HG03521 (cell line): ENCODE data around the gene CMTR1.

ENCODE experiments used
- ATAC-seq: cut with Tn5 transposase; IDR thresholded peaks from one replicate; pipeline ENCODE4 v1.9.1; 2021; ENCODE audit warnings: mild to moderate bottlenecking, moderate library complexity; ENCODE audit not compliant: unreplicated experiment

Gene CMTR1

DNA sequence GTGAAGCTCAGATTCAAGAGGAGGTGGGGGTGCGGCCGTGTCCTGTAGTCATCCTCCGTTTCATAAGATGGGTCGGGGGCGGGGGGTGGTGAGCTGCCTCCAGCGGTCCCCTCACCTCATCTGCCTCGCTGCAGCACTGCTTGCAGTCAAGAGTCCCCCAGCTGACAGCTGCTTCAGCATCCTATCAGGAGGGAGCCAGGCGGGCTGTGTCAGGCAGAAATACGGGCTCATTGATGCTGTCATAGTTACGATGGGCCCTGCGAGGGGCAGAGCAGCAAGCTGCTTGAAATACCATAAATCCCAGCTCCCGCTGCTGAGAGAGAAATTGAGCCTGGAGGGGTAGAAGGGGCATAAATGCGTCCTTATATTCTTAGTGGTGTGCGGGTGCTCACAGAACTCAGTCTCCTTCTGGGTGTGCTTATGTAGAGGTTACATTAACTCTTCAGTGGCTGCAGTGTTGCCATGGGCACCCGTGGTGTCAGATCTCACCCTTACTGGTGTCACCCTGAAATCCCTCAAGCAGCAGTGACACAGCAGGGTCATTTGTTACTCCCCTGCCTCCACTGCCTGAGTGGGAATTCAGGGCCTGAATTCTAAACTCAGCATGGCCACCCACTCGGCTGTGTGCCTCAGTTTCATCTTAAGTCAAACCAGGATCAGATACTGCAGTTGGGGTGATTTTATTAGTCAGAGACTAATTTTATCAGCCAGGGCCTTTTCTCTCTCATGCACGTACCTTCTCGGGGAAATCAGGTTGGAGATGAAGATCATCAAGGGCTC lies 44.8 kb downstream of the CMTR1 start:
- ATAC-seq: no peak

DNA sequence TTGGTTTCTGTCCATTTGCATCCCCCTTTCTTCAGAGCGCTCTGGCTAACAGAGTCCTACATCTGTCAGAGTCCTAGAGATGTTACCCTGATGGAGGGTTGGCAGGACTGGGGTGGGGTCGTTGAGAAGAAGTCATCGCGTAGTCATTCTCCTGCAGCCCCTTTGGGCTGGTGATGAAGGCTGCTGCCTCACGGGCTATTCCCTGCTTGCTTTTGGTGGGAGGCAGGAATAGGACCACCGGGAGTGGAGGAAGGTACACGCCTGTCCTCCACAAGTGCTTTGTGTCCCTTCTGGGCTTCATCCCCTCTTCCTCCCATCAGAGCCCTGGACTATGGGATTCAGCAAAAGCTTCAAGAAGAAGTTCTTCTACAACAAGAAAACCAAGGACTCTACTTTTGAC lies 45.8 kb downstream of the CMTR1 start:
- no peak for ATAC-seq

DNA sequence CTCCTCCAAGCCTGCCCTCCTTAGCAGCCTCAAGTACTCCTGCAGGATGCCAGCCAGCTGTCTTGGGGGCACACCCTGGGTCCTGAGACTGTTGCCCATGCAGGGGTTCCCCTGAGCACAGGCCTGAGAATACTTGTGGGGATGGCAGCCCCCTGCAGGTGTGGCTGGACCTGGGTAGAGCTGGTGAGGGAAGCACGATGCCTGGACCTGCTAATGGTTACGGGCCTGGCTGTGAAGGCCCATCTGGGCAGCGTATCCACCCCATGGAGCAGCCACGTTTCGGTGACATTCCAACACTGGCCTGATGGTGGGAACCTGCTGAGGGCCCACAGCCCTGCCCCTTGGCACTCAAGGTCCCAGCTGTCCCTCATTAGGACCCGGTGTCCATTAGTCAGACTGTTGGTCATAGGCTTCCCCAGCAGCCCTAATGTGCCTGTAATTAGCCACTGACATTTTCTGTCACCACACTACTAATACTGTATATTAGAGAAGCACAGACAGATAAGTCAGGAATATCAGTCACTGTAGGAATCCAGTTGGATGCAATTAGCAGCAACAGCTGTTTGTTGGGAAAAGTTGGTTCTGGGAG lies 46.3 kb downstream of the CMTR1 start:
- no peak for ATAC-seq

DNA sequence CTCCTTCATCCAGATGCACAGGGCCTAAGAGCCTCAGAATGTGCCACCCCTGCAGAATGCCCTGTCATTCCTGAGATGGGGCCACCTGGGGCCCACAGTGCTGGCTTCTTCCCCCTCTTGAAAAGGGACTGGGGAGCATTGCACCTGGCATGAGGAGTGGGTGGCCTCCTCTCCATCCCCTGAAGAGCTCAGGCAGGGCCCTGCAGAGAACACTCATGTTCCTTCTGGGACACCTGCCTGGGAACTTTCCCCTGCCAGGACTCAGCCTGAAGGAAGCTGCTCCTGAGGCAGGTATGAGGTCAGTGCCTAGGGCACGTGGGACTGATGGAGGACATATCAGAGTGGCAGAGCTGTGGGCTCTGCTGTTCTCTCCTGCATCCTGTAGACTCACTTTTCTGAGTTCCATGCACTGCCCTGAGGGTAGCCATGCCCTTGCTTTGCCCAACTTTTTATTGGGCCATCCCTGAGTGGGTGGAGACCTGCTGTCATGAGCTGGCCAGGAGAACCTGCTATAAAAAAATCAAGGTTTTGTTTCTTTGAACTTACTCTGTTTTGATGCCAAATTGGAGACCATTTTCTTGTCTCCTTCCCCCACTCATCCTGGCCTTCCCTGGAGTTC lies 47.2 kb downstream of the CMTR1 start:
- no peak for ATAC-seq

DNA sequence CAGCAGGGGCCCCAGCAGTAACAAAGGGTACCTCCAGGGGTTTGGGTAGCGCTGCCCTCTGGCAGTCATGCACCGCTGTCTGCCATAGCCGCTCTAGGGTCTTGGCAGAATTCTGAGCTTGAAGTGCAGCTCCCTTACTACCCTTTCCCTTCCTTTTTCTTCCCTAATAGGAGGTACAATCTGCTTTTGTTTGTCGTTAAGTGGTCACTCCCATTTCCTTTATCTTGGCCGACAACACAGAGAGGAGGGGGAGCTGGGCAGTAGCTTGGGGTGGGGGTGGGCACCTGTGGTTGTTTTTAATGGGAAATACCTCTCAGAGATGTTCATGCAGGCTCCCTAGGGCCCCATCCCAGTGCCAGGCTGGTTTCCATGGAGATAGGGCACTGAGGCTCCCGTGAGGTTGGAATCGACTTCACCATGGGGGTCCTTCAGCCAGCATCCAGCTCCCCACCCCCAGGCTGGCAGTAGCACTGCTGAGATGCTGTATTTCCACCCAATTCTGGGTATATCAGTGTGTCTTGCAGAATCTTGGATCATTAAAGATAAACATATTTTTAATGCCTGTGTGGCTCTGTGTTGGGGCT lies 48.0 kb downstream of the CMTR1 start:
- no peak for ATAC-seq

DNA sequence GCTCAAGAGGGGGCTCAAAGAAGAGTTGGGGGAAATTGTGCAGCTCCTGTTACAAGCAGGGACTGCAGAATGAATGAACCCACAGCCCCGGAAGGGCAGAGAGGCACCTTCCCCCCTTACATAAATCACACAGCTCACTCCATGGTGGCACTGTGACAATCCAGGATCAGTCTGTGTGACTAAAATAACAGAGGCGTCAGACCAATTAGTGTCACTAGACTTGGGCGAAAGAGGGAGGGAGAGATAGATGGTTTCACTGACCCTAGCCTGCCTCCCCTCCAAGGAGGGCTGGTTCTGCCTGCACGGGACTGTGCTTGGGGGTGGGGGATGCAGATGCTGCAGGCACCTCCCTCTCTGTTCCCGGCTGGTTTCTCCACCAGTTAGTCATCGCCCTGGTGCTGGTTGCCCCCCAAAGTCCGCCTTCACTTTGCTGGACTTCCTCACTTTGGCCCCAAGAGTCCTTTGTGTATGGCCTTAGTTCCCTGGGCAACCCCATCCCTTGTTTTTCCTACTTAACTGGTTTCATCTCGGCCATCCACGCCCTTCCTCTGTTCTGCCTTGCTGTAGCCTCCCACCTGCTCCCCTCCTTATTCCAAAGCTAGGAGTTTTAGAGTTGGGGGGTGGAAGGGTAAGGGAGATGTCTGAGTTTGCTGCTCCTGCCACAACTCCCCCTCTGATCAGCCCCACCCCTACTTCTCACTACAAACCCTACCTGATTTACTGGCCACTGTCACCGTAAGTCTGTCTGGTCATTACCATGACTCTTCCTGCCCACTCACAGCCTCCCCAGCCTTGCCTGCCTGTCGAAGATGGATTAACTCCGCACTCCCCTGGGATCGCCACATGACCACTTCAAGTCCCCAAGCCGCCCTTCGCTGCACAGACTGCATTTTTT lies 48.9 kb downstream of the CMTR1 start:
- ATAC-seq: no peak

DNA sequence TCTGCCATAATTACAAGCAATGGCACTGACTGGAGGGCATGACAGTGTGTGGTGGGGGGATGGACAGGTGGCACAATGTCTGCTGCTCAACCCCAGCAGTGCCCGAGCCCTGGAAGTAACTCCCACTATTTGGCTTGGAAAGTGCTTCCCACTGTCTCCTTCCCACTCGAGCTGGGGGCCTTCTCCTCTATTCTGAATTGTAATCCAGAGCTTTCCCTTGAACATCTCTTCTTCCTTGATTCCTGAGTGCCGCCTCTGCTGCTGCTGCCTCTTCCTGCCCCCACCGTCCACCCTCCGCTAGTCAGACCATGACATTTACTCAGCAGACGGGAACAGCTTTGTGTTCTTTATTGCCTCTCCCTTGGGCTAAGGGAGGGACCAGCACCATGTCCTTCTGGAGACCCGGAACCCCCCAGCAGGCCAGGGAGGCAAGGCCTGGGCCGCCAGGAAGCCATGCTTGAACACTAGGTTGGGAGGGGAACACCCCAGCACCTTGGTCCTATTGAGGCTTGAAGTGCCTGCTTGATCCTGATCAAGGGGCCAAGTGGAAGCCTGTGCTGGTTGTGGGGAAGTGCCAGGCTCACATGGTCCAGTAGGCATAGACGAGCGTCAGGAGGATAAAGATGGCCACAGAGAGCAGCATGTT lies 49.7 kb downstream of the CMTR1 start:
- no peak for ATAC-seq

DNA sequence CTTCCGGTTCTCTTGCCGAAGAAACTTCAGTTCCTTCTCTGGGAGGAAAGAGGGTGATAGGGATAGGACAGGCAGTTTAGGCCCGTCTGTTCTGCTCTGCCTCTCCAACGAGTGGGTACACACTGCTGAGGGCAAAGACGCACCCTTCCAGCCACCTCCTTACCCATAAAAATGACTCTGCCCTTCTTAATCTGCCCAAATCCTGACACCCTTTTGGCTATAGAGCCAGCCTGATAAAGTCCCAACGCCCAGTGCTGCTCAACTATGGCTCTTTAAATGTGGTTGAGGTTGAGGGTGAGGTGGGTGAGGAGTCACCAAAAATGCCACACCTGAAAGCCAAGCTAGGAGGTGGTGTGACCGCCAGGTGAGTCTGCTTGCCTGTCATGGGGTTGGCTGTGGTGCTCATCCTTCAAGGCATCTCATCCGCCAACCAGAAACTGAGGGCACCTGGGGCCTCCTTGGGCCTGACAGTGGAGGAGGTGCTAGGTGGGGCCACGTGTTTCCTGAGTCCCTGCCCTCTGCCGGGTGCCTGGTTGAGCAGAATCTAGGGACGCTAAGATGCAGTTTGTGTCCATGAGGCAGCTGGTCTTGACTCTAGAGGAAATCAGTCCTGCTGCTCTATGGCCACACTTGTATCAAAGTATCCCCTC lies 50.4 kb downstream of the CMTR1 start:
- ATAC-seq: no peak

DNA sequence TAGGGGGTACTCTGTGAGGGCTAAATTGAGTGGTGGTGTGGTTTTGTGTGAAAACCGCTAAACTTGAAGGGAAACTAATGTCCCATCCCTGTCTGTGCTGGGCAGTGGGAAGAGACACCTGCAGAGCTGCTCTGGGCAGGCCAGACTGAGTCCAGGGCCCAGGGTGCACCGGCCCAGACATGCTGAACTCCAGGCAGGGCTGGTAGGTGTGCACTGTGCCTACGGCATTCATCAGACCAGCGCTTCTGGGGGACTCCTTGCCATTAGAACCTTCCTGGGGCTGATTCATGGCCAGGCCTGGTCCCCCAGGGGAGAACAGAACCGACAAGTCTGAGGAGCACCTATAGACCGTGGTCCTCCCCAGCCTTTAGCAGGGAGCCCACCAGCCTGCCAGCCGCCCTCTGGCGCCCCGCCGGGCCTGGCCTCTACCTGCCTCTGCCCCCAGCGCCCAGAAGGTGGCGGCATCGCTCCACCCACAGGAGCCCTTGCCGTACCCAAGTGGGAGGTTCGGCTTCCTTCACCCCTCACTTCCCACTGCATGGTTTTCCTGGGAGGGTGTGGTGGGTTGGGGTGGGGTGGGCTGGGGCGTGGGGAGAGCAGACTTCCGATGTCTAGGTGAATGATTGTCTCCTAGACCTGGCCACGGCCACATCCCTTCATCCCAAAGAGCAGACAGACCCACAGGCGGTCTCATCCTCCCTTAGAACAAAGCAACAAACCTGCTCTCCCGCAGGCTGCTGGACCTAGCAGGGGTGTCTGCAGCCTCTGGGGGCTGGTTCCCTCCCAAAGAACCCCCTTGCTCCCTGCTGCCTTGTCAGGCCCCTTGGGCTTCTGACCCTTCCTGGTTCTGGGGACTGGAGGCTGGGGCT lies 51.1 kb downstream of the CMTR1 start:
- ATAC-seq: no peak

DNA sequence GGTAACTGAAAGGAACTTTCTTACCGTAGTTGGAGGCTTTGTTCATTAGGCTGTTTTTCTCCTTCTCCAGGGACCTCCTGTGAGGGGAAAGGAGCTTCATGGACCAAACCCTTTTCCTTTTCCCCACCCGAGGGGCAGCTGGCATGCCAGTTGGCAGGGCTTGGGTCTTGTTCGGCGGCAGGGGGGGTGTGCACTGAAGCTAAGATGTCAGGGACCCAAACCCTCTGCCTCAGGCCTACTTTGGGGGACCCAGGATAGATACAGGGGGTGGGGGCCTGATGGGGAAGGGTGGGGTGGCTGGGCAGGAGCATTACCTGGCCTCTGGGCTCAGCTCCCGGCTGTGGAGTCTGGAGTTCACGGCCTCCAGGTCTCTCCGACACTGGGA lies 51.8 kb downstream of the CMTR1 start:
- ATAC-seq: no peak

DNA sequence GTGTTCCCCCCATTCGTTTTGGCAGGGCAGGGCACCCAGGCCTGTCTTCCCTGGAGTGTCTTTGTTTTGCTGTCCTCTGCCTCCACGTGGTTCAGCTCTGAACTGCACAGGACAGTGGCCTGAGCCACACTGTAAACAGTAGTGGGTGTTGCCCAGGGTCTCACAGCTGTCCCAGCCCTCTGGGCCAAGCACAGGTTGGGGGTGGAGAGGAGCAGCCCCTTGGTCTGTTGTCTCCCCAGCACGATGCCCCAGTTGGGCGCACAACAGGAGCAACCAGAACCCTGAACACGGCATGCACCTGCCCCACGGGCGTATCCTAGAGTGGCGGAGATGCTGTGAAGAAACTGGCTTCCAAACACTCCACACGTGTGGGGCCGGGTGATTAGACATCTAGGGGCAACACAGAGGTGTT lies 52.3 kb downstream of the CMTR1 start:
- no peak for ATAC-seq

DNA sequence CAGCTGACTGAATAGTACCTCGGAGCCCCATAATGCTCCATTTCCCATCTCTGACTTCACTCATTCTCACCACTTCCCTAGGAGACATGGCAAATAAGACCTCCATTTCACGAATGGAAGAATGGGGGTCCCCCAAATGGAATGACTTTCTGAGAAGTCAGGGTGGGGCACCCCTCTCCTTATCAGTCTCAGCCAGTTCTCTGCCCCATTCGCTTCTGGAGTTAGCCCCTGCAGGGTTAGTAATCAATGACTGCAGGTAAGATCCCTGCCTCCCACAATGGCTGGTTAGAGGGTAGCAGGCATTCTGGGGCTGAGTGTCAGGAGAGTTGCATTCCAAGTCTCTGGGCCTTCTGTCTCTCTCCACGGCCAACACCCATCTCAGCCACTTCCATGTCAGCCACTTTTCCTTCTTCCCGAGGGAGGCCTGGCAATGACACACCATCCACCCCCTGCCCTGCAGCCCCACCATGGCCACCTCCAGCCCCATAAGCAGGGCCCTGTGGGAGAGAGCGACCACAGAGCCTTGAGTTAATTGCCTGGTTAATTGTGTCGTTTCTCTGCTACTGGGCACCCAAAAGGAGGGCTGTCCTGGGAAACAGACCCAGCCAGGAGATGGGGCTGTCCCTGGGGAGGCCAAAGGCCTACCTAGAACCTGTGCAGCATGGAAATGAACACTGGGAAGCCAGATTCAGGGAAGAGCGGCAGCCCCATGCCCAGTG lies 53.3 kb downstream of the CMTR1 start:
- ATAC-seq: no peak

DNA sequence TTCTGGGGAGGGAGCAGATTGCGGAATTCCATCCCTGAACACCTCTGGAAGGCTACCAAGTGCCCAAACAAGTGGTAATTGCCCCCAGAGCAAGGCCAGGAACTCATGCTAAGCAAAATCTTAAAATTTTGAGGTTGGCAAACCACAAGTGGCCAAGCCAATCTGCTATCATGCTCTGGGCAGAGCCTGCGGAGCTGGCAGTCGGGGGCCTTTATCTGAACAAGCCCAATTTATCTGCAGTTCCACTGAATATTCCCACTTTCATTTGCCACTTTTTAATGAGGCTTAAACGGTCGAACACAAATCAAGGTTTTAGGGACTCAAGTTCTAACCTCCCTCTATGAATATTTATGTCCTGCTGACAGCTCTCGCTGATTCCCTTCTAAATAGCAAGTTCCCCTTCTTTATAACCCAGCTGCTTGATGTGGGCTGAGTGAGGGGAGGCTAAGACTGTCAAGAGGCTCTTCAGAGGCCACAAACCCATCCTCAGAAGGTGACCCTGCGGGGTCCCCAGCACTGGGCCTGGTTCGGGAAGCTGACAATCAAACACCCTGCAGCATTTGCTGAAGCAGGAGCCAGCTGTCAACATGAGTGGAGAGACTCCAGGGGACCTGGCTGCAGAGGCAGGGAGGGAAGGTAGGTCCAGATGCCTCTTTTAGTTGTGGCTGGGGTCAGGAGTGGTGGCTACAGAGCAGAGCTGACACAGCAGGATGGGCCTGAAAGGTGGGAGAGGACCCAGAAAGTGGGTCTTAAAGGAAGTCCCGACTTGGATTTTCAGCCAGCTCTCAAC lies 54.8 kb downstream of the CMTR1 start:
- no peak for ATAC-seq

DNA sequence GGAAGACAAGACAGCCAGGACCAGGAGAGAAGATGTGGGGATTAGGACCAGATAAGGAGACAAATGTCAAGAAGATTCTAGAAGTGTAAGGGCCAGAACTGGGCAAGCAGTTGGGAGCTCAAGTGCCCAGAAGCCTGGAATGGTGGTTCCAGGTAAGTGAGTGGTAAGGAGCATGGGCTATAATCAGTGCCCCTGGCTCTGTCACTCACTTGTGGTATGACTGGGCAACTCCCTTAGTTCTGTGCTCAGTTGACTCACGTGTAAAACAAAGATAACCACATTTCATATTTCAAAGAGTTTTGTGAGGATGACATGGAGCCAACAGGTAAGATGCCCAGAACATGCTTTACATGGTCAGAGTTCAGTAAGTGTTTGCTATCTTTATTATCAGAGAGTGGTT lies 55.5 kb downstream of the CMTR1 start:
- no peak for ATAC-seq

DNA sequence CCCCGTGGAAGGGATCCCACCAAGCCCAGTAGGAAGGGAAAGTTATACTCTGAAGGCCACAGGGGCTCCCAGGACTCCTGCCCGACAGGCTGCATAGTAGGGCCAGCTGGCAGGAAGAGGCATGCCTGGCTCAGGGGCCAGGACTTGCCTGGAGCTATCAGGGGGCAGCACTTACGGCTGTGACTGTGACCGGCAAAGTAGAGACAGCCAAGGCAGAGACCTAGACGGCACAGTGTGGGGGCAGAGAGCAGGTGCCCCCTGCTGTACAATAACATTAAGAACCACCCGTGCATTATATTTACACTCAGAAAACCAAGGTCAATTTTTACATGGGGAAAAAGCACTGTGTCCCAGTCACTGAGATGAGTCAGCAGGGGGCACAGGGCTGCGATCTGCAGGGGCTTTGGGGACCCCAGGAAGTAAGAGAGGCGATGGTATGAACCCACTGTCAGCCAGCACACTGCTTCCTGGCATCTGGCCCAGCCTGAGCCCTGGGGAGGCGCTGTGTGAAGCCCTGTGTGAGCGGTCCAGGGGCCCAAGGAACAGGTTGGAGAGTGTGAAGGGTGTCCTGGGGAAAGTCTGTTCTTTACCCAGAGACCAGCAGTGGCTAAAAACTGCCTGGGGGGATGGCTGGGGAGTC lies 56.8 kb downstream of the CMTR1 start:
- no peak for ATAC-seq

DNA sequence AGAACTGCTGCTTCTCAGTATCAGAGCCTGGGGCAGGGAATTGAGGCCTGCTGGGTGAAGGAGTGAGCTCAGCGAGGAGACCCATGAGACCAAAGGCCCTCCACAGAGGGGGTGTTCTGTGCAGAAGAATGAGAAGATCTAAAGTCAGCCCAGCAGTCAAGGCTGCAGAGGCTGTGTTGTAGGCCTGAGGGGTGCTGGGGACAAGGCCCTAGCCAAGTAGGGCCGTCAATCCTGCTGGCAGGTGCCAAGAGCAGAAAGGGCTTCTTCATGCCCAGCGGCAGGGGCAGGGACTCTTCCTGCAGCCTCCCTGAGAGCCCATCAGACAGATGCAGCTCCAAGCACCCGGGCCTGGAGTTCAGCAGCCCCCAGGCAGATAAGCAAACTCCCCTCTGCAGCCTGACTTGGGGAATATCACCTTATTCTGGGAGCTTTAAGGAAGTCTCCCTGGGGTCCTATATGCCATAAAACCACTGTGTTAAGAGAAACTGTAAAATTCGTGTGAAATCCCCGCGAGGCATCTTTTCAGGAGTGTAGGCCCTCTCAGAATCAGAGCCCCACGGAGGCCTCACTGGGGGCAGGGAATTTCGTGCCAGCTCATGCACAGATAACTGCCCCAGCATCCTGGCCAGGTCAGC lies 57.6 kb downstream of the CMTR1 start:
- ATAC-seq: no peak
